RWPE1 (cell line): ENCODE results near the gene LDLRAD4.

ENCODE experiments used
- CTCF ChIA-PET: fragments of 350-600 bp; sonication (Branson Sonifier 250); formaldehyde crosslinking; extraction: SDS; loops from one replicate; lab custom pipeline; 2021; lab: Yijun Ruan, JAX
- POLR2A ChIA-PET: fragments of 400-600 bp; formaldehyde crosslinking; extraction: SDS; loops from one replicate; lab custom pipeline; 2020; ENCODE audit warnings: antibody characterized with exemption; ENCODE audit not compliant: low non-redundant PET; lab: Yijun Ruan, JAX
- DNase-seq: peaks from one replicate; pipeline ENCODE4 v3.0.0; 2012; ENCODE audit warnings: low spot score
- H3K27ac ChIP-seq: fragments of 450-650 bp; 2 replicates; pipeline ENCODE4 v1.5.1; 2017
- TF ChIP-seq, protein P1 (sequence below): fragments of 450-650 bp; conservative IDR thresholded peaks from 2 replicates; pipeline ENCODE4 v1.5.1; 2017; ENCODE audit warnings: low read depth, mild to moderate bottlenecking

LDLRAD4 gene

GRCh38 chr18:13306583-13306982 lies 88.0 kb downstream of the LDLRAD4 start:
- DNase-seq, result no peak
- ChIA-PET CTCF (no interaction called here), POLR2A (no interaction called here)
- TF ChIP-seq, protein P1, sequence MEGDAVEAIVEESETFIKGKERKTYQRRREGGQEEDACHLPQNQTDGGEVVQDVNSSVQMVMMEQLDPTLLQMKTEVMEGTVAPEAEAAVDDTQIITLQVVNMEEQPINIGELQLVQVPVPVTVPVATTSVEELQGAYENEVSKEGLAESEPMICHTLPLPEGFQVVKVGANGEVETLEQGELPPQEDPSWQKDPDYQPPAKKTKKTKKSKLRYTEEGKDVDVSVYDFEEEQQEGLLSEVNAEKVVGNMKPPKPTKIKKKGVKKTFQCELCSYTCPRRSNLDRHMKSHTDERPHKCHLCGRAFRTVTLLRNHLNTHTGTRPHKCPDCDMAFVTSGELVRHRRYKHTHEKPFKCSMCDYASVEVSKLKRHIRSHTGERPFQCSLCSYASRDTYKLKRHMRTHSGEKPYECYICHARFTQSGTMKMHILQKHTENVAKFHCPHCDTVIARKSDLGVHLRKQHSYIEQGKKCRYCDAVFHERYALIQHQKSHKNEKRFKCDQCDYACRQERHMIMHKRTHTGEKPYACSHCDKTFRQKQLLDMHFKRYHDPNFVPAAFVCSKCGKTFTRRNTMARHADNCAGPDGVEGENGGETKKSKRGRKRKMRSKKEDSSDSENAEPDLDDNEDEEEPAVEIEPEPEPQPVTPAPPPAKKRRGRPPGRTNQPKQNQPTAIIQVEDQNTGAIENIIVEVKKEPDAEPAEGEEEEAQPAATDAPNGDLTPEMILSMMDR, result no peak
- H3K27ac ChIP-seq, result no peak overlapping the region

DNA sequence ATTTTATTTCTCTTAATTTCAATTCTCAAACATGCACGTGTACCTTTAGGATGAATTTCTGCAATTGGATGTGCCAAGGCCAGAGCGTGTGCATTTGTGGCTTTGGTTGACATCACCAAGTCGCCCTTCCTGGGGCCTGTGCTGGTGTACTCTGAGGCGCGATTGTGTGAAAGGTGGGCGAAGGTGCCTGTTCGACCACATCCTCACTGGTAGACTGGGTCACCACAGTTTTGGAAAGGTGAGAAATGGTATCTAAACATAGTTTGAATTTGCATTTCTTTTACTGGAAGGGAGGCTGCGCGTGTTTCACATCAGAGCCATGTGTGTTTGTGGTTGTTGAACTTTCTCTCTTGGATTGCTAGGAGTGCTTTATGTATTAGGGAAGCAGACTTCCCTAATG lies 89.8 kb downstream of the LDLRAD4 start:
- DNase-seq, result no peak
- ChIA-PET CTCF (no interaction called here), POLR2A (no interaction called here)
- H3K27ac ChIP-seq, result no peak overlapping the region
- TF ChIP-seq, protein P1, result no peak

GRCh38 chr18:13309031-13309747 lies 90.6 kb downstream of the LDLRAD4 start:
- ChIA-PET CTCF (no interaction called here), POLR2A (no interaction called here)
- H3K27ac ChIP-seq, result no peak overlapping the region
- TF ChIP-seq, protein P1, result no peak
- DNase-seq, result no peak

- no peak overlapping the region for H3K27ac ChIP-seq
- ChIA-PET POLR2A (no interaction called here), CTCF (interaction anchor here (0.5 kb wide), 1 partner anchor 27 kb away, joined by 4 read pairs; no protein-coding TSS in a partner anchor)
- TF ChIP-seq, protein P1, result no peak
- no peak for DNase-seq
Measured at GRCh38 chr18:13309748-13310670, 91.4 kb downstream of the LDLRAD4 start.

GRCh38 chr18:13311193-13311592 lies 92.6 kb downstream of the LDLRAD4 start:
- TF ChIP-seq, protein P1, result no peak
- no peak for DNase-seq
- H3K27ac ChIP-seq, result no peak overlapping the region
- CTCF ChIA-PET, result no interaction called here
- POLR2A ChIA-PET, result no interaction called here

DNA sequence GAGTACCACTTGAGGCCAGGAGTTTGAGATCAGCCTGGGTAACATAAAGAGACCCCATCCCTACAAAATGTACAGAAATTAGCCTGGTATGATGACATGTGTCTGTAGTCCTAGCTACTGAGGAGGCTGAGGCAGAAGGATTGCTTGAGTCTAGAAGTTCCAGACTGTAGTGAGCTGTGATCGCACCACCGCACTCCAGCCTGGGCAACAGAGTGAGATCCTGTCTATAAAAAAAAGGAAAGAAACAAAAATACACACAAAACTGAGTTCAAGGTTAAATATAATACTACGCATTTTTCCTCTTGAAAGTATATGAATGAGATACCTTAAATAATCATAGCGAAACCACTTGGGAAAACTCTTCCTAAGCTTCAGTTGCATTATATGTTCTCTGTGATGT lies 94.0 kb downstream of the LDLRAD4 start:
- no peak for DNase-seq
- ChIA-PET CTCF (interaction anchor here (0.5 kb wide), 1 partner anchor 45 kb away, joined by 3 read pairs; no protein-coding TSS in a partner anchor), POLR2A (no interaction called here)
- H3K27ac ChIP-seq, result no peak overlapping the region
- TF ChIP-seq, protein P1, result no peak
